Heart right ventricle (tissue), 16 donors: ENCODE results near the gene NMS. TPM values are rescaled to one million over a fixed set of nuclear protein-coding genes. Genes with fewer than 3 reads are reported as not detected.

Source experiments
- ATAC-seq, 8 donors: fragments of 200-7000 bp; cut with Tn5 transposase; one replicate each; pipeline ENCODE4 v1.9.1; 2020; ENCODE audit warnings: mild to moderate bottlenecking in 8 of 8, moderate library complexity in 8 of 8, moderate number of reproducible peaks in 1 of 8
- DNase-seq, 2 donors: peaks; one replicate each; pipeline ENCODE4 v3.0.0-alpha.2; 2020
- H3K27ac ChIP-seq, 10 donors: fragments of 200-600 bp; sonication (generic) in 2 of 10; one replicate each; pipeline versions ENCODE4 v1.5.0 to v1.8.0; 2020 to 2022; ENCODE audit warnings: mild to moderate bottlenecking in 3 of 10
- H3K27me3 ChIP-seq, 7 donors: fragments of 200-600 bp; one replicate each; pipeline ENCODE4 v1.8.0; 2021 to 2022; ENCODE audit warnings: mild to moderate bottlenecking in 2 of 7
- H3K36me3 ChIP-seq, 9 donors: fragments of 200-600 bp; sonication (generic) in 1 of 9; one replicate each; pipeline versions ENCODE4 v1.5.0 to v1.8.0; 2020 to 2022; ENCODE audit warnings: mild to moderate bottlenecking in 2 of 9
- H3K4me1 ChIP-seq, 9 donors: fragments of 200-600 bp; sonication (generic) in 1 of 9; one replicate each; pipeline versions ENCODE4 v1.5.0 to v1.8.0; 2020 to 2022; ENCODE audit warnings: mild to moderate bottlenecking in 4 of 9
- H3K4me3 ChIP-seq, 10 donors: fragments of 200-600 bp; sonication (generic) in 2 of 10; one replicate each; pipeline versions ENCODE4 v1.5.0 to v1.8.0; 2020 to 2022; ENCODE audit warnings: mild to moderate bottlenecking in 7 of 10, moderate library complexity in 2 of 10
- H3K9me3 ChIP-seq, 11 donors: fragments of 200-600 bp in 10 of 11; sonication (generic) in 2 of 11; one replicate each; pipeline versions ENCODE4 v1.5.0 to v1.8.0; 2013 to 2022; ENCODE audit warnings: mild to moderate bottlenecking in 2 of 11, control low read depth in 1 of 11, moderate library complexity in 1 of 11
- CTCF ChIP-seq, 9 donors: fragments of 200-600 bp; sonication (generic) in 2 of 9; IDR thresholded peaks; one replicate each; pipeline versions ENCODE4 v1.5.0 to v1.8.0; 2021 to 2022; ENCODE audit warnings: antibody characterized with exemption in 9 of 9, mild to moderate bottlenecking in 5 of 9, moderate library complexity in 1 of 9
- WGBS, 2 donors: extraction: QIAGEN DNeasy Blood & Tissue Kit; methylation state at CpG; one replicate each; pipeline ENCODE4 v1.1.7; 2013; ENCODE audit warnings: inconsistent platforms in 1 of 2; 5-methylcytosine and 5-hydroxymethylcytosine counted together
- intact Hi-C, 10 donors: fragments of 100-400 bp; cut with DNase I; formaldehyde crosslinking; loops; one replicate each; pipeline versions ENCODE4 v1.11.1 to v1.14.2; 2022
- polyA plus RNA-seq, 2 donors: library from polyadenylated mRNA; stranded (reverse); fragments of 200-250 nt; gene quantifications; one replicate each; pipeline ENCODE4 v1.2.3, GENCODE V29; 2013
- total RNA-seq, 10 donors: library from RNA; stranded (reverse); fragmentation: NEBNext Ultra II Directional in 3 of 10; extraction: Animal tissue kit (Norgen Biotek cat#: 25700) in 3 of 10; gene quantifications; one replicate each; pipeline versions ENCODE4 v1.2.1 to v1.2.4, GENCODE V29; 2021 to 2023
- donor health status: Arrhythmogenic right ventricular cardiomyopathy.
- donor health status: ischemic (EF 13 %, LVEDD 7.1; RV severe dilation, severe dysfunction).
- donor health status: healthy with polysubstance abuse.
- donor health status: DM: no; HTN: yes; CAD: no.
- donor health status: DM: no; HTN: no; CAD: no.
- donor health status: ischemic (EF 25% LVEDD 6.9; RV normal size, moderate dysfunction).
- donor health status: ischemic (EF 25% LVEDD 5.7; RV mildly dilated, moderate dysfunction).
- donor health status: healthy.
- donor health status: DM: yes; HTN: yes; CAD: no.
- donor health status: Ischemic cardiomyopathy.
- donor health status: ischemic (EF 35%, LVEDD 5.7; RV mildly dilated, moderate dysfunction).
- donor health status: nonischemic (EF 11% LVEDD 7.7; RV severe dilation, severe dysfunction).
- donor health status: DM: yes; HTN: yes; CAD: no.
- donor health status: PGD.
- donor health status: ischemic (EF 29% LVEDD 5.4; RV normal size, mild dysfunction).
- donor health status: nonischemic (EF 23%, LVEDD 6.1; RV moderate dilation, normal function).

NMS gene
- total and polyA plus RNA-seq, 12 donors = not detected

- no peak for ATAC-seq
Measured at GRCh38 chr2:100526868-100527267, 56.6 kb downstream of the NMS start.

GRCh38 chr2:100527440-100528015 is 57.2 kb downstream of the NMS start:
- no peaks in the 10 kb centered on the region for H3K36me3 ChIP-seq
- DNase-seq (no peak), ATAC-seq (no peak)
- no peaks in the 10 kb centered on the region for H3K9me3 ChIP-seq
- no peak for TF ChIP-seq CTCF (IDR thresholded peaks at IDR 0.05)
- H3K27me3 ChIP-seq = peaks cover 0 to 4% (median 0%) of the 10 kb centered on the region in 7 donors
- intact Hi-C loops = no loop called here
- H3K4me1 ChIP-seq = no peaks in the 10 kb centered on the region
- WGBS, 2 donors = 71 to 72% methylated on average over 7 of the region's 7 CpGs
- H3K27ac ChIP-seq = no peak overlapping the region
- H3K4me3 ChIP-seq = no peak overlapping the region

More at GRCh38 chr2:100526868-100527267, 56.6 kb downstream of the NMS start:
- Histone ChIP-seq H3K27ac (no peak overlapping the region), H3K4me1 (no peaks in the 10 kb centered on the region), H3K27me3 (peaks cover 0 to 4% (median 0%) of the 10 kb centered on the region in 7 donors), H3K9me3 (no peaks in the 10 kb centered on the region), H3K4me3 (no peak overlapping the region), H3K36me3 (no peaks in the 10 kb centered on the region)
- intact Hi-C loops = no loop called here
- 38 to 91% methylated on average over 1 of the region's 1 CpG for WGBS, 2 donors
- no peak for TF ChIP-seq CTCF (IDR thresholded peaks at IDR 0.05)
- no peak for DNase-seq

- Histone ChIP-seq H3K4me1 (no peaks in the 10 kb centered on the region), H3K36me3 (no peaks in the 10 kb centered on the region), H3K4me3 (no peak overlapping the region), H3K27me3 (peaks cover 0 to 6% (median 0%) of the 10 kb centered on the region in 7 donors), H3K27ac (no peak overlapping the region), H3K9me3 (peaks cover 0 to 8% (median 0%) of the 10 kb centered on the region in 11 donors)
- intact Hi-C loops = no loop called here
- no peak for TF ChIP-seq CTCF (IDR thresholded peaks at IDR 0.05)
- DNase-seq (no peak), ATAC-seq (no peak)
- 91 to 92% methylated on average over 8 of the region's 8 CpGs for WGBS, 2 donors
Measured at GRCh38 chr2:100529176-100529575, 58.9 kb downstream of the NMS start.

- Histone ChIP-seq H3K4me3 (no peak overlapping the region), H3K27me3 (peaks cover 0 to 9% (median 0%) of the 10 kb centered on the region in 7 donors), H3K9me3 (peaks cover 0 to 9% (median 0%) of the 10 kb centered on the region in 11 donors), H3K36me3 (no peaks in the 10 kb centered on the region), H3K27ac (no peak overlapping the region), H3K4me1 (no peaks in the 10 kb centered on the region)
- ATAC-seq (no peak), DNase-seq (no peak)
- intact Hi-C loops = no loop called here
- 71 to 78% methylated on average over 6 of the region's 6 CpGs for WGBS, 2 donors
- no peak for TF ChIP-seq CTCF (IDR thresholded peaks at IDR 0.05)
Measured at GRCh38 chr2:100529900-100530299, 59.6 kb downstream of the NMS start.

Other genes starting within 250 kb of the NMS start
- gene LONRF2, start 148.0 kb upstream of the NMS start, total RNA-seq = 10 to 100 TPM; 11.3 to 33.3 (median 25.4) TPM
- 1 to 10 TPM in 1 of 2 donors, under 1 TPM in 1; 0.58 to 1.8 TPM for gene LONRF2, start 148.0 kb upstream of the NMS start, polyA plus RNA-seq
- gene CHST10, start 52.8 kb upstream of the NMS start, total RNA-seq = 10 to 100 TPM in 4 of 10 donors, 1 to 10 TPM in 6; 6.2 to 11.8 (median 9.5) TPM
- 1 to 10 TPM; 5.1 to 7.3 TPM for gene CHST10, start 52.8 kb upstream of the NMS start, polyA plus RNA-seq
- gene PDCL3, start 92.5 kb downstream of the NMS start, total RNA-seq = 10 to 100 TPM; 17.0 to 30.0 (median 23.4) TPM
- 10 to 100 TPM; 23.3 to 24.1 TPM for gene PDCL3, start 92.5 kb downstream of the NMS start, polyA plus RNA-seq